ENCODE measurements around the gene VAMP8.

DNA sequence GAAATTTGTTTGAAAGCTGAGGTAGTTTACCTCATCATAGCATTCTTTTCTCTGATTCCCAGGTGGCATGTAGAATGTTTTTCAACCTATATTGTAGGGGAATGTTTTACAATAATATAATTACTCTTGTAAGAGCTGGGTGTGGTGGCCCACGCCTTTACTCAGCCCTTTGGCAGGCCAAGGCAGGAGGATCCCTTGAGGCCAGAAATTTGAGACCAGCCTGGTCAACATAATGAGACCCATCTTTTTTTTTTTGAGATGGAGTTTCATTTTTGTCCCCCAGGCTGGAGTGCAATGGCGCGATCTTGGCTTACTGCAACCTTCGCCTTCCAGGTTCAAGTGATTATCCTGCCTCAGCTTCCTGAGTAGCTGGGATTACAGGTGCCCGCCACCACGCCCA lies 42.2 kb downstream of the VAMP8 start:
- TF ChIP-seq SREBF2 (IDR thresholded peaks at IDR 0.05) (no peak), CTCF (IDR thresholded peaks at IDR 0.05) (no peak), PHF8 (IDR thresholded peaks at IDR 0.05; ENCODE audit: borderline replicate concordance, low read depth) (no peak)

All from A549 (cell line).